ENCODE data around the gene TPRX1.
"Not testable (repeated sequence)": the region's sequence is repeated elsewhere in the genome, so short reads cannot be mapped to it uniquely, and the experiment has no call there.

DNA sequence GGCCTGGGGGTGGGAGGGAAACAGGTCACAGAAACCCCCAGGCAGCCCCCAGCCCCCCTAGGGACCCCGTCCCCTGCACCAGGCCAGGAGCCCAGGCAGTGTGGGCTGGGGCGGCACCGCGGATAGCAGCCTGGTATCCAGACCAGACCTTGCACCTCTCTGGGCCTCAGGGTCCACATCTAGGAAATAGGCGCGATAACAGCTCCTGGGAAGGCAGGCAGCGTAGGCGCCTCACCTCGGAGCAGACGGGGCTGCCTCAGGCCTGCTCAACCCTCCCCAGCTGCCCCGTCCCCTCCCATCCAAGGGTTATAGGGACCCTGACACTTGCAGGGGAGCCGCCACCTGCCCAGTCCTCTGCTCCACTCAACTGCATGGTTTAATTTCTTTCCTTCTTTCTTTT is 680 bp downstream of the TPRX1 start:
- not testable (repeated sequence) for TF ChIP-seq POLR2A, CTCF, POLR2AphosphoS5 (IDR thresholded peaks at IDR 0.05)

All from stomach (tissue), 4 donors.